HS-27A (cell line): Measurements from ENCODE around the gene MVB12B.

Source experiments
- DNase-seq: peaks from one replicate; pipeline ENCODE4 v3.0.0-alpha.2; 2012; ENCODE audit warnings: low read depth, missing footprints

MVB12B gene

DNA sequence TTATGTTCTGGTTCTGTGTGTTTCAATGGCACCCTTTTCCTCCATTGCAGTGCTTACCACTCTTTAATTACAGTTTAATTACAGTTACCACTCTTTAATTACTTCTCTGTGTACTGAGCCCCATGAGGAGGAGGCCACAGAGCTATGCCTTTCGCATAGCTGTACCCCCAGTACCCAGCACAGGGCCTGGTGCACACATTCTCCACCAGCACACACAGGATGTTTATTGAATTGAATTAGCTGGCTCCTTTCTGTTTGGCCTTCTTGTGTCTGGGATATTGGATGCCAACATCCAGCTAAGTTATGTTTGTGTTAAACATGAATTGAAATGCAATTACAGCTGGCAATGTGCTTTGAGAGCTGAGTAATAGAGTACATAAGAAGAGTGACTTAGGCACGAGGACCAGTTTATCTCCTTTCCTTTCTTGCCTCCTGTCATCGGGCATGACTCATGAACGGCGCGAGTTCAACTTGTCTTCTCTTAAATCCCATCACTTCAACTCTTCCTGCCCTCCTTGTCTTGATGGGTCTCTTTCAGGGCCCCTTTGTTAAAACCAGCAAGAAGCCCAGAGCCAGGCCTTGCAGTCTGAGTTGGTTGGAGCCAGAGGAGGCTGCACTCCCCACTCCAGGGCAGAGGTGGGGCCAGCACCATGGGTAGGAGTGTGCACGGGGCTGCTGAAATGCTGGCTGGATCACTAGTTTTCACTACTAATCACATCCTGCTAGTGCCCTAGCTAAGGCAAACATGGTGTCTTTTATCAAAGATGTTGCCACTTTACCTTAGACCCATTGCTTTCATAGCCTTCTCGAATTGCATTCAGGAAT, 37.4 kb downstream of the MVB12B start:
- no peak for DNase-seq

DNA sequence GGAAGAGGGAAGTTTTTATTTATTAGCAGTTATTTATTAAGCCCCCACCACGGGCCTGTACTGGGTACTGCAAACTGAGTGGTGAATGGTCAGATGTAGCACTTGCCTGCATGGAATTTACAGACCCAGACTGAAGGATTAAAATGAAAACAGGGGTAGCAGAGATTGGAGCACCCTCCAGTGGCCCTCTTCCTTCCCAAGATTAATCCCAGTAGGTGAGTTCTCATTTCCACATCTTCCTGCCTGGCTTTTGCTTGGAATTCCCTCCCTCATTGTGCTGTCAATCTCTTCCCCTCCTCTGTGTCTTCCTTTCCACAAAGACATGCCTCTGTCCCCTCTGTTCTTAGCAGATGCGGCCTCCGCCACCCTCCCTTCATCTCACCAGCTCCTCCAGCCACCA, 39.2 kb downstream of the MVB12B start:
- no peak for DNase-seq

DNA sequence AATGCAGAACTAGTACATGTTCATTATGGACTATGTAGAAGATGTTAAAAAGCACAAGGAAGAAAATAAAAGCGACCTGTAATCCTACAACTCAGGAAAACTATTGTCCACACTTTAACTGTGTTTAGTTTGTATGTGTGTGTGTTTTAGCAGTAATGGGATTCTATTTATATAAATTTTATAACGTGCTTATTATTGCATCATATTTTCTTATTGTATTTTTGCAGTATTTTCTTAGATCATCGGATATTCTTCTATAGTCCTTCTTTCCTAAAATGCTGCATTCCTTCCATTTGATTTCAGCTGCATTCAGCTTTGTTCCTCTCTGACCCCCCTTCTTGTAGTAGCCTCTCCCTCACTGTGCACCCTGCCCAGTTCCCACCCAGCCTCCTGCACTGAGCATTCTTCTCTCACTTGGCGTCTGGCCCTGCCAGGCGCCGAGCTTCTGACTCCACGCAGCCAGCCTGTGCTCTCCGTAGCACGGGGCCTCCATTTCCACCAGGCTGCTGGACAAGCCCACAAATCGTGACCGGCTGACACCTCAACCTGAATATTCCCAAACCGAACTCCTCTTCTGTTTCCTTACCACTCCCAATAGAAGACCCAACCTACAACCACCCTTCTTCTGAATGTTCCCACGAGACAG, 39.9 kb downstream of the MVB12B start:
- no peak for DNase-seq

GRCh38 chr9:126367139-126367538, 40.5 kb downstream of the MVB12B start:
- DNase-seq: no peak

DNA sequence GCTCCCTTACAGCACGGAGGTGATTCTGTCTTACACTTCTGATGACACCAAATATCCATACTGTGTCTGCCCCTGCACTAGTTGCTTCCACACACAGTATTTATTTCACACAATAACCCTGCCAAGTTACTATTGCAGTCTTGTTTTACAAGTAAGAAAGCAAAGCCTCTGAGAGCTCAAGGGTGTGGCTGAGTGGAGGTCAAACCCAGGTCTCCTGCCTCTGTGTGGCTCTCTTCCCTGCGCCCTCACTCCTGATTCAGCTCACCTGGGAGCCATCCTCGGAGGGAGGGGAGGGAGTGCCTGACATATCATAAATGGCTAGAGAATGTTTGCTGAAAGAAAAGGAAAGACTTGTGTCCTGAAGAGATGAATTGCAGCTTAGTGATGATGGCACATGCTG, 41.0 kb downstream of the MVB12B start:
- DNase-seq: no peak

DNA sequence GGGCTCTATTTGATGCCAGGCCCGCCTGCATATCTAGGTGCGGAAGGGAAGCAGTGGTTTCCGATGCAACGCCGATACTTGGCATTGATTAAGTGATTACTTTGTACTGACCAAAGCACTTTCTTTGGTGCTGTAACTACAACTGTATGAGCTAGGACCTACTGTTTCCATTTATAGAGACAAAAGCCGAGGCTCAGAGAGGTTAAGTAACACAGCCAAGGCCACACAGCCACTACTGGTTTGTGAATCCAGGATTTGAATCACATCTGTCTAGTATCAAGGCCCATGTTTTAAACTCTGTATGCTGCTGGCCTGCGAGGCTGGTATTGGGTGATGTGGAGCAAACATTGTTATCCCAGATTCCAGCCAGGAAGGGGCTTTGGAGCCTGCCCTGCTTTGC, 41.4 kb downstream of the MVB12B start:
- no peak for DNase-seq

DNA sequence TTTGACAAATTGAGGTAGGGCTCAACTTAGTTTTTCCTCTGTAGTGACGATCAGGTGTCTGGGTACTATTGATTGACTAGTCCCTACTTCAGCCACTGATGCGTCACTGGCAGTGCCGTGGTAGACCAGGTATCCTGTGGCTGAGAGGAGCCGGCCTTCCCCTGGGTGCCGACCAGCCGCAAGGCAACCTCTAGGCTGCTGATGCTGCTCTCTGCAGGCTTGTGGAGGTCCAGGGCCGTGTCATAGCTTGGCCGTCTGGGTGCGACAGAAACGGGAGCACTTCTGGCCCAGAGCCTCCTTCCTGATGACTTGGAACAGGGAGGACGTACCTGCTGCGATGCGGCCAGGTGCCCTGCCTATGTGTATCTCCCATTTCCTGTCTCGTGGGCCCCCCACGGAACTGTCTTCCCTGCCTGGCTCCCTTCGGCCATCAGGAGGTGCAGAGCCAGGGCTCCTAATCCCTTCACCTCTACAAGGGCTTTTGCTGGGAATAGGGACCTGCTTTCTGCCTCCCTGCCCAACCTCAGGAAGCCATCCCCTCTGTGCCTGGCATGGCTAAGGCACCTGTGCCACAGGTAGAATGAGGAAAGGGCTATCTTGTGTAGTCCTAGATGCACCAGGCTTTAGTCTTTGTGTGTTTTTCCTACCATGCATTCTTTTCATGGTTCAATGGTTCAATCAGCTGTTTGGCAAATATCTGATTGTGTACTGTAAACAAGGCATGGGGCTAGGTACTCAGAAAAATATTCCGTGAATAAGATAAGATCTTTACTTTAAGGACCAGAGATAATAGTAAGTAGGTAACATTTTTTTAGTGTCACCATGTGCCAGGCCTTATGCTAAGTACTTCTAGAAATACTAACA, 44.6 kb downstream of the MVB12B start:
- DNase-seq: no peak

DNA sequence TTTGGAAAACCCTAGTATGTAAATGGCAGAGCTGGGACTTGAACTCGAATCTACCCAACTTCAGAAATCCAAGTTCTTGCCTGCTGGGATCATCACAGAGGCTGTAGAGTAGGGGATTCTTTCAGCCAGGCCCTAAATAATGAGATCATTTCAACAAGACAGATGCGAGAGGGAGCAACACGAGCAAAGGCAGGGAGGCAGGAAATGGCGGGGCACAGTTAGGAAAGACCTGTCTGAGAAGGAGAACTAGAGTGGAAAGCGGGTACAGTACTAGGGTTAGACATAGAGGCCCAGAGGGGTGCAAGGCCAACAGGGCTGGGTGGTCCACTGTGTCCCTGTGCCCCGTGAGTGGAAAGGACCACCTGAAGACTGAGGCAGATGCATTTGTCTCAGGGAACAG, 46.1 kb downstream of the MVB12B start:
- no peak for DNase-seq

DNA sequence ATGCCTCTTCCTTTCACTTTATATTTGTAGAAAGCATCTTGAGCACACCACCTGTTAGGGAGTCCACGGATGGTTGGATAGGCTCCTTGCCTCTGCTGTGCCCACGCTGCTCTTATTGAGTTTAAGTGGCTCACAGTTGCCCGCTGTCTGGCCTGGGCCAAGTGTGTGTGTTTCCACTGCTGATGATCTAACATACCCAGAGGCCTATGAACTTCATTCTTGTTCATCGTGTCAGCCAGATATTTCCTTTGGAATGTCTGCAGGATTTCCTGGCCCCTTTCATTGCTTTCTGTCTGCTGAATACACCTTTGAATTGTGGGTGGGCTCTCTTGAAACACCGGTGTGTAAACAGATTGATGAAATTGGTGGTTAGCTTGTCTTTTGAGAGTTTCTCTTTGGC, 46.6 kb downstream of the MVB12B start:
- no peak for DNase-seq

GRCh38 chr9:126374366-126374781, 47.7 kb downstream of the MVB12B start:
- DNase-seq: no peak

GRCh38 chr9:126375386-126375785, 48.8 kb downstream of the MVB12B start:
- no peak for DNase-seq

DNA sequence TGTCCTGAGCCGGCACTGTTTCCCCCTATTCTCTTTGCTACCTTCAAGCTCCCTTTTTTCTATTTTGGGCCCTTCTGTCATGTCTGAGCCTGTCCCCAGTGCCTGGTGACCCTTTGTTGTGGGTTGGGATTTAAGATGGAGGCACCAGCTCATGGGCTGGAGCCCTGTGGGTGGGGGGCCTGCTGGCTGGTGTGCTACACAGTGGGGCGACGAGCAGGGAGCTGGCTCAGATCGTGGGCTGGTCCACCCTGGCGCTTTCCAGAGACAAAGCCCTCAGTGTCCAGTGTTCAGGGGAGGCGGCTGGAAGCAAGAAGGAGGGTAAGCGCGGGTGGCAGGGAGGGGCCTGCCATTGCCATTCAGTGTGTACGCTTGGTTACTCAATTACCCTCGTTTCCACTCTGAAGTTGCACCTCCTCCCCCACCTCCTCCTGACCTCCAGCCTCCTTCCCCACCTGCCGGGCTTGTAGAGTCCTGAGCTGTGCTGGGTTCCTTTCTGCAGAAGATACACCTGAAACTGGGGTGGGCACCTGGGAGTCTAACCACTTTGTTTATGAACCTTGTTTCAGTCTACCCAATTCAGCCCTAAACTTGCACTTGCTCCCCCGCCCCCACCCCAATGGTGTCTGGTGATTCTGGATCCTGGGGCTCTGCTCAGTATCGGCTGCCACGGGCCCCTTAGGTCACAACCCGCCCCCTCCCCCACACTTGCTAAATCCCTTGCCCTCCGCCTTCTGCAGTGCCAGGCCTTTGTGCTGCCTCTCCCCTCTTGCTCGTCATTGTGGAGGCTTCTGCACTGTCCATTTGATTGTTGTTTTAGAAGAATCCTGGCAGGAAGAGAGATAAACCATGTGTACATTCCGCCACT, 49.9 kb downstream of the MVB12B start:
- no peak for DNase-seq

GRCh38 chr9:126377176-126377509, 50.5 kb downstream of the MVB12B start:
- no peak for DNase-seq

DNA sequence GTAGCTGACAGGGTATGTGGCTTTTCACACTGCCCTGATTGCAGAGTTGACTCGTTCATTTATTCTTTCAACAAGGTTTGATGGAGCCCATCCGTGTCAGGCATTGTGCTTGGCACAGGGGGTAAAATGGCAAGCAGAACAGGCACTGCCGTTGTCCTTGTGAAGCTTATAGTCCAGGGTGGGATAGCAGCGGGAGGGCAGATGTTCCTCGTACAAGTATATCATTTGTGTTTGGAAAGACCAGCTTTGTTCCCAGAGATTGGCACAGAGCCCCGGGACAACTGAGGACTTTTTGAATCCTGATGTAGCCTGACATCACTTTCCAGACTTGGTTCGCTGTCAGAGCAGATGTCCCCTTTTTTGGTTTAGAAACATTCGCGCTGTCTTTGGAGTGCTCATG, 50.9 kb downstream of the MVB12B start:
- DNase-seq: no peak

GRCh38 chr9:126378761-126379160, 52.1 kb downstream of the MVB12B start:
- DNase-seq: no peak

DNA sequence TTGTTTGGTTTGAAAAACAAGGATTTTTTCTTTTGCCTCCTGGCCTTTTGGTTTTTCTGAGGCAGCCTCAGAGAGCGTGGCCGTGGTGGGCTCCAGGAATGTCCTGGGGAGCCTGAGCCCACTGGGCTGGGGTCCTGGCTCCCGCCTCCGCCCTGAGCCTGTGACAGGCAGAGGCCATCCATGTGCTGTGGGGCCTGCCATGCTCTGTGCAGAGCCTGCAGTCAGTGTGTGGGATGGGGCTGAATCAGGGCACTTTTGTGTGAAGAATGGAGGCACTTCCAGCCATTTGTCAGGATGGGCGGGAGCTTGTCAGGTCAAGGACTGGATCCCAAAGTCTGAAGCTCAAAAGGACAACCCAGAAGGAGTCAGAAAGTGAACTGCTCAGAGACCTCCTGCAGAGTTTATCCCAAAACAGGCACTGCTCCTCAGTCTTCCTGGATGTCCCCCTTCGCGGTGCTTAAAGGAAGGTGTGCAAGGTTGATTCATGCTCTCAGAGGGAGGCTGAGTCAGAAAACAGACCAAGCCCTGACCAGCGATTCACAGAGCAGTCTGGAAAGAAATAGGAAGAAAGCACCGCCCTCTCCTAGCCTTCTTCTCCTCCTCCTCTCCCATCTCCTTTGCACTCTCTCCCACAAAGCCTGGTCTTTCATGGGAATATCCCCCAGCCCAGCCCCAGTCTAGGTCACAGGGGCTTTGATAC, 53.2 kb downstream of the MVB12B start:
- DNase-seq: no peak

- DNase-seq: no peak
Observed at GRCh38 chr9:126380447-126380846, 53.8 kb downstream of the MVB12B start.

DNA sequence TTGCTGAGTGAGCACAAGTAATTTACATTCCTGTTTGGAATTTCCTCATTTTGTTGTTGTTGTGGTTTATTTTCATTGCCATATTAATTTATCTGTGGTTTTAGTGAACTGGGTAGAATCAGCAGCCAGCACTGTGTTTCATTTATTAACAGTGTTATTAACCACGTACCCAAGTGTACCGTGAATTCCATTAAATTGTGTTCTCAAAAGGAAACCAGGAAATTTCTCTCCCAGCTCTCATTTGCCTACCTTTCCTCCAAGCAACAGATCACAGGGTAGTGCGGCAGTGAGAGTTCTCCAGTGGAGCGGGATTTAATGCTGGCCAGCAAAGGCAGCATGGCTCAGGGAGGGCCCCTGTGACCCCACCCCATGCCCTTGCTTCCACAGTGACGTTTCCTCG, 54.6 kb downstream of the MVB12B start:
- DNase-seq: no peak

- DNase-seq: no peak
Observed at GRCh38 chr9:126383406-126384046, 56.9 kb downstream of the MVB12B start.

GRCh38 chr9:126384926-126385325, 58.3 kb downstream of the MVB12B start:
- no peak for DNase-seq

DNA sequence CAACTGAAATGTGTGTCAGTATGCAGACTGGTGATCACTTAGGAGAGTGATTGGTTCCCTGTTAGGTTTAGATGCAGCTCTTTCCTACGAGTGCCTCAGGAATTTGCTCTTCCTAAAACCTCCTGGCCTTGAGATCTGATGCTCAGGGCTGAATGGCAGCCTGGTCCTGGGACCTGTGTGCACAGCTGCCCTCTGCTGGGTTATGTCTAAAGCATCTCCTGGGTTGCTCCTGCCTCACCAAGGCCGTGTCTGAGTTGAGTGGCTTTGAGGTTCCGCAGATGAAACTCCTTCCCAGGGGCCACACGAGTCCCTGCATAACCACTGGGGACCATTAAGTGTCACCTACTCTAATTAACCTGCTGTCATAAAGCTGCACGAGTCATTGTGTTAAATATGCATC, 59.5 kb downstream of the MVB12B start:
- DNase-seq: no peak
